ENCODE results near the gene ALKAL2. TPM values are rescaled to one million over a fixed set of nuclear protein-coding genes. Genes with fewer than 3 reads are reported as not detected.

ALKAL2 gene
- total and polyA plus RNA-seq, 10 of the 15 experiments (the other 5 are each of a cell fraction or from before 2014, with no cell fraction given) = 0.11 to 0.29 (median 0.11) TPM; not detected in 7

GRCh38 chr2:285531-285930, 2.4 kb downstream of the ALKAL2 start:
- ChIA-PET RAD21 (ENCODE audit: unreplicated experiment) (interaction anchor here (1.2 kb wide), 1 partner anchor 39 kb away, joined by 4 read pairs; no protein-coding TSS in a partner anchor), SMC1A (ENCODE audit: uncharacterized antibody, unreplicated experiment) (interaction anchor here (0.6 kb wide), 1 partner anchor 116 kb away, joined by 4 read pairs; no protein-coding TSS in a partner anchor), POLR2A (no interaction called here), CTCF (interaction anchor here (0.7 to 1.0 kb wide), 3 partner anchors 11 to 348 kb away, joined by 3 read pairs; no protein-coding TSS in a partner anchor)
- peaks cover 2 to 3% of the 10 kb centered on the region in 2 experiments; a peak in 1 of 4 replicates for H3K27me3 ChIP-seq (replicated peaks in 1 of 2; ENCODE audit: control insufficient read depth in 2 of 2, insufficient read depth in 2 of 2, low read length in 1 of 2)
- no peak overlapping the region for H2AFZ ChIP-seq (ENCODE audit: control insufficient read depth, low read depth, low read length)
- peaks cover 10 to 16% of the 10 kb centered on the region in 2 experiments; a peak in 3 of 4 replicates for H3K36me3 ChIP-seq (ENCODE audit: control insufficient read depth in 2 of 2, insufficient read depth in 2 of 2, low read length in 1 of 2)
- H3K9ac ChIP-seq (ENCODE audit: control insufficient read depth, insufficient read depth, low read length) = no peak overlapping the region
- FAIRE-seq (no peak), DNase-seq (ENCODE audit: low read depth, low spot score) (no peak), ATAC-seq (no peak)
- no peak overlapping the region for H3K27ac ChIP-seq (ENCODE audit: control insufficient read depth, insufficient read depth)
- BruUV-seq (replicated peaks) = no TSS peak
- 56% methylated on average over 1 of the region's 1 CpG for WGBS (ENCODE audit: insufficient coverage, insufficient replicate concordance, low lambda C conversion rate, missing lambda C conversion rate)
- H3K9me3 ChIP-seq (replicated peaks; ENCODE audit: control insufficient read depth, insufficient read depth, low read length) = no peaks in the 10 kb centered on the region
- H3K4me2 ChIP-seq (ENCODE audit: control insufficient read depth, insufficient read depth) = no peak overlapping the region
- H3K4me3 ChIP-seq = no peak overlapping the region
- H4K20me1 ChIP-seq (ENCODE audit: control insufficient read depth, insufficient read depth) = no peaks in the 10 kb centered on the region
- in situ Hi-C loops (cut with MboI) (no loop called here), intact Hi-C loops (cut with micrococcal nuclease; ENCODE audit: unreplicated experiment) (no loop called here)
- H3K4me1 ChIP-seq (ENCODE audit: control insufficient read depth, insufficient read depth, low read length) = no peaks in the 10 kb centered on the region
- no peaks in the 10 kb centered on the region for H3K79me2 ChIP-seq (ENCODE audit: control insufficient read depth, insufficient read depth, low read length)
- TF ChIP-seq LARP7 (IDR thresholded peaks at IDR 0.05) (no peak), RCOR1 (conservative IDR thresholded peaks at IDR 0.05; ENCODE audit: low read depth, low read length) (no peak), TCF12 (IDR thresholded peaks at IDR 0.05; ENCODE audit: low read depth, low read length) (no peak), SIN3A (IDR thresholded peaks at IDR 0.05; ENCODE audit: low read depth, low read length) (no peak), NR2F1 (conservative IDR thresholded peaks at IDR 0.05) (no peak), ETV6 (conservative IDR thresholded peaks at IDR 0.05 in 1 of 2, IDR thresholded peaks at IDR 0.05 in 1 of 2; ENCODE audit: borderline replicate concordance in 1 of 2, low read depth in 1 of 2) (no peak), KLF5 (IDR thresholded peaks at IDR 0.05; ENCODE audit: partially characterized antibody) (no peak), ASH2L (IDR thresholded peaks at IDR 0.05; ENCODE audit: borderline replicate concordance, low read depth) (no peak), CEBPZ (IDR thresholded peaks at IDR 0.05; ENCODE audit: low read depth, low read length) (no peak), FOS (IDR thresholded peaks at IDR 0.05; ENCODE audit: borderline replicate concordance, extremely low read depth, insufficient read length) (no peak), WRNIP1 (IDR thresholded peaks at IDR 0.05; ENCODE audit: borderline replicate concordance, low read depth, low read length) (no peak), FOXM1 (IDR thresholded peaks at IDR 0.05; ENCODE audit: low read depth, low read length) (no peak), IKZF1 (conservative IDR thresholded peaks at IDR 0.05) (no peak), ZNF274 (IDR thresholded peaks at IDR 0.05; ENCODE audit: insufficient read depth, insufficient read length) (no peak), EP300 (IDR thresholded peaks at IDR 0.05; ENCODE audit: borderline replicate concordance in 1 of 2, control insufficient read depth in 1 of 2, low read depth in 2 of 2, low read length in 2 of 2) (no peak), NR2C2 (IDR thresholded peaks at IDR 0.05; ENCODE audit: borderline replicate concordance, control insufficient read depth, insufficient read length, low read depth) (no peak), CUX1 (IDR thresholded peaks at IDR 0.05; ENCODE audit: insufficient replicate concordance, low read depth, low read length) (no peak)

Data from GM12878 (cell line).